NCI-H345 treated with DMSO at 0.1 percent for 48 hours (cell line): ENCODE results near the gene CDKN1A.
"Not testable (repeated sequence)": the region's sequence is repeated elsewhere in the genome, so short reads cannot be mapped to it uniquely, and the experiment has no call there.

Experiments
- DNase-seq: peaks from one replicate; lab custom pipeline; 2025; ENCODE audit not compliant: unreplicated experiment; lab: John Stamatoyannopoulos, UW

The CDKN1A gene

DNA sequence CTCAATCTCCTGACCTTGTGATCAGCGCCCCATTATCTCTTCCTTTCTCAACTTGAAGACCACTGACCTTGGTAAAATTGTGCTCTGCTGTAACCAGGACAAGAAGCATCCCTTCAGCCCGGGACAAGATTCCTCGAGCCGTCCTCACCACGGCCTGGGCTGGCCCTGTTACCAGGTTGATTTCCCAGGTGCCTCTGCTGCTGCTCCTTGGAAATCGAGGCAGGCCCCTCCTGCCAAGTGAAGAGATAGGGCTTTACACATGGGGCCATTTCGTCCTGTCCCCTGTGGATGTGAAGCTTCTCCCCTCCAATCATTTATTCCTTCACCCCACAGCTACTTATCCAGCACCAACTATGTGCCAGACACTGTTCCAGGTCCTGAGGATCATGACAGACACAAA is 40.6 kb downstream of the CDKN1A start:
- DNase-seq, result no peak

GRCh38 chr6:36720251-36721141 is 42.0 kb downstream of the CDKN1A start:
- no peak for DNase-seq

- no peak for DNase-seq
Measured at GRCh38 chr6:36721369-36722140, 43.0 kb downstream of the CDKN1A start.

DNA sequence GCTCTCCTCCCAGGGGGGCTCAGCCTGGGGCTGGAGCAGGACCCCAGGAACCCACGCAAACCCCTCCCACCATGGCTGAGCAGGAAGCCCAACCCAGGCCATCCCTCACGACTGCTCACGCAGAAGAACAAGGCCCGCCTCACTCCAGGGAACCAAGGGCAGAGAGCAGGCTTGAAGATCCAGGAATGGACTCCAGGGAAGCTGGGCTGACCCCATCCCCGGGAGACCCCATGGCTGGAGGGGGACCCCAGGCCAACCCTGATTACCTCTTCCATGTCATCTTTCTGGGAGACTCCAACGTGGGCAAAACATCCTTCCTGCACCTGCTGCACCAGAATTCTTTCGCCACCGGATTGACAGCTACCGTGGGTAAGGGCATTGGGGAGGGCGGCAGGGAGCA is 43.9 kb downstream of the CDKN1A start:
- DNase-seq, result no peak

- no peak for DNase-seq
Measured at GRCh38 chr6:36722879-36723278, 44.4 kb downstream of the CDKN1A start.

- DNase-seq, result not testable (repeated sequence)
Measured at GRCh38 chr6:36723992-36724391, 45.5 kb downstream of the CDKN1A start.

GRCh38 chr6:36724514-36725390 is 46.2 kb downstream of the CDKN1A start:
- peak; percentile 25 for DNase-seq

DNA sequence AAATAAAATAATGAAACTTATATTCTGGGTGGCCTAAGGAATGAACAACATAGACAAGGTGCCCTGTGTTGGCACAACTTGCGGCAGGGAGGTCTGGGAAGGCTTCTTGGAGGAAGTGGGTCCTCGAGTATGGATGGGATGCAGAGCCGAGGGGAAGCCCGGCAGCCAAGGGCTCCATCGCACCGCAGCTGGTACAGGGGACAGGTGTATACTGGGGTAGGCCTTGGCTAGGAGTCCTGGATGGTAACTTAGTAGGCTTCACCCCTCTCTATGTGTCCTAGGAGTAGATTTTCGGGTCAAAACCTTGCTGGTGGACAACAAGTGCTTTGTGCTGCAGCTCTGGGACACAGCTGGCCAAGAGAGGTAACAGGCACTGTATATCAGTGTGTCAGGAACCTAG is 47.1 kb downstream of the CDKN1A start:
- no peak for DNase-seq

GRCh38 chr6:36727505-36728021 is 49.0 kb downstream of the CDKN1A start:
- no peak for DNase-seq

DNA sequence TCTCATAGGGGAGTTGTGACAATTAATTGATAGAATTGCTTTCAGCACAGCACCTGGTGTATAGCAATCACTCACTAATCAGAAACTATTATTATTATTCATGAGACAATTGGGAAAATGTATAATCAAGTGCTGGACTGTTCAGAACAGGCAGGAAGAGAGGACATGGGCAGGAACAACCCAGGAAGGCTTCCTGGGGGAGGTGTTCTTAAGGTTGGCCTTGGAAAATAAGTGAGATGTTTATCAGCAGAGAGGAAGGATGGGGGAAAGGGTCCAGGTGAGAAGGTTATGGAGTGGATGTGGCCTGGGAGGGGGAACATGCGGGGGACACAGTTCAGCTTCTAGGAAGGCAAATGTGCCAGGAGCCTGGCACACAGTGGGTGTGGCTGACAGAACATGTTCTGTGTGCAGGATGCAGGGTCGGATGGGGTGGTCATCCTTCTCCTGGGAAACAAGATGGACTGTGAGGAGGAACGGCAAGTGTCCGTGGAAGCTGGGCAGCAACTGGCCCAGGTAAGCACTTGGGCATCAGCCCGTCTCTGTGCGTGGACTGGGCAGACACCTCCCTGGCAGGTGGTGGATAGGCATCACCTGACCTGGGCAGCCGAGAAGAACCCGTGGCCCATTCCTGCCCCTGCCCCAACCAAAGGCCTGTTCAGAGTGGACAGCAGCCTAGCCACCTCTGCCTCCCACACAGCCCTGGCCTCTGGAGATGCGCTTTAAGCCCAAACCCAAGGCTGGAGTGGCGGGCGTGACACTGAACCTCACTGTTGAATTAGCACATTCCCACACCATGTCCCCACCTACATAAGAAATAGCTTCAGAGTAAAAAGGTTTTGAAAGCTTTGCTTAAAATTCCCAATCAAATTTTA is 50.0 kb downstream of the CDKN1A start:
- DNase-seq, result no peak

DNA sequence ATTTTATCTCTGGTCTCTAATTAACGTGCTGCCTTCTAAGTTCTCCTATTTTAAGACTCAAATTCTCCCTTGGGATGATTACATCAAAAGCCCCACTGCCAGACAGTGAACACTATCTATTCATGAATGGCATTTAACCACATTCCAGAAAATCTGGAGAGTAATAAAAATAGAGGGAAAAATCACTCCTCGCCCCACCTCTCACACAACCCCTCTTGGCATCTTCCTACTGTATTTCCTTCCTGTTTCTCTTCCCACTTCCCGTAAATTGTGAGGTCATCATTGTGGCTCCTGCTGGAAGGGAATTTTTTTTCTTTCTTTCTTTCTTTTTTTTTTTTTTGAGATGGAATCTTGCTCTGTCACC is 50.6 kb downstream of the CDKN1A start:
- no peak for DNase-seq

DNA sequence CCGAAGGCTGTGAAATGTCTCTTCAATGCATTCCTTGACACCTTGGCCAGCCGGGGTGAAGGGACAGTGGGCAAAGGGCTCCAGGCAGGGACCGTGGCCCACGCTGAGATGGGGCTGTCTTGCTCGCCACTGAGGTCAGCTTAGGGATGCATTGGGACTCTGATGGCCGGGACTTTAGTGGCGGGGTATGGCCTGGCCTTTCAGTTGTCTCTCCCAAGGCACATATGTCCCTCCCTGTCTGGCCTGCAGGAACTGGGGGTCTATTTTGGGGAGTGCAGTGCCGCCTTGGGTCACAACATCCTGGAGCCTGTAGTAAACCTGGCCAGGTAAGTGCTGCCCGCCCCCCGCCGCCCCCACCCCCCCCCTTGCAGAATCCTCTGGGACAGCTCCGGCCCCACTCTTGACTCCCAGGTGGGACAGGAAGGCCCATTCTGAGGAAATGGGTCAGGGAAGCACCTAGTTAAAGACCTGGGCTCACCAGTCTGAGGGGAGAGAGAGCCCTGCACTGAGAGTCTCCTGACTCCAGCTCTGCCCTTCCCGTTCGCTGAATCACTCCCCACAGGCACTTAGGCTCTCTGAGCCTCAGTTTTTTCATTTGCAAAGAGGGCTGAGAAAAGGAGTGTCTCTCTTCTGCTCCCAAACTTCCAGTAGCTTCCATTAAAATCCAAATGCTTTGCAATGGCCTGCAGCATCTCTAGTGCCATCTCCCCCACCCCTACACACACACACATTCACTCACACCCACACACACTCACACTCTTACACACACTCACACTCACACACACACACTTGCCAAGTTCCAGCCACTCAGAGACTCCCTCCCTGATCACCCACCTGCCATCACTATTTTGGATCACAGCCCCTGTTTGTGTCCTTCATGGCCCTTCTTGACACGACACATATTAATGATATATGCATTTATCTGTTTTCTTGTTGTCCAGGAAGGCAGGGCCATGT is 52.2 kb downstream of the CDKN1A start:
- no peak for DNase-seq

DNA sequence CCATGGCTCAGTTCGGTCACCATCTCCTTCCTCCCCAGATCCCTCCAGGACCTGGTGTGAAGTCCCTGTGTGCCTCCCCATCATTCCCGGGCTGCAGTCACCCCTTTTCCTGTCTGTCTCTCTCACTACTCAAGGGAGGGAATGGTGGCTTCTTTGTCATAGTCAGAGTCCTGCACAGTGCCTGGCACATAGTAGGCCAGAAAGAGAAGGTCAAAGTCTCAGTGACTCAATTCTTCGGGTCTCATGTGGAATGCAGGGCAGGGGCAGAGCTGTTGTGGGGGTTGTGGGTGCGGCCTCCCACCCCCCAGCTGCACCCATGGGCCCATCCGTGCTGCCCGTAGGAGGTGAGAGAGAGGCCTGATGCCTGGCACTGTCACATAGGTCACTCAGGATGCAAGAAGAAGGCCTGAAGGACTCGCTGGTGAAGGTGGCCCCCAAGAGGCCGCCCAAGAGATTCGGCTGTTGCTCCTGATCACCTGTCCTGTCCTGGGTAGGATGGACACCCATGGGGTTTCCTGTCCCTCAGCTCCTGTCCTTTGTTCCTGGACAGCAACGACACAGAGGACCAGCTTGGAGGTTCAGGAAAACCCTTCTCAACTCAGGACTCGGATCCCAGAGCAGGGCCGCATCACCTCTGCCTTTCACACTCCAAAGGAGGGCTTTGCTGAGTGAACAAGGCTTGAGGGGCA is 53.3 kb downstream of the CDKN1A start:
- DNase-seq, result no peak

DNA sequence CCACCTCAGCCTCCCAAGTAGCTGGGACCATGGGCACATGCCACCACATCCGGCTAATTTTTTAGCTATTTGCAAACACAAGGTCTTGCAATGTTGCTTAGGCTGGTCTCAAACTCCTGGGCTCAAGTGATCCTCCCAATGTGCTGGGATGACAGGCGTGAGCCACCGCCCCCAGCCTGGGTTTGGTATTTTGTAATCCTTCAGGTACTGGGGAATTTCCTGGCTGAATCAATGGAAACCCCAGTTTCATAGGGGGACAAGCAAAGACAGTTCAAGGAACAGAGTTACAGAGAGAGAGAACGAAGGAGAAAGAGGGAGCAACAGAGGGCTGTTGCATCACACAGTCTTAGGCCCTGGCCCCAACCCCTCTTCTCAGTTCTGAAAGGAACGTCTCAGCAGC is 54.8 kb downstream of the CDKN1A start:
- DNase-seq, result no peak

GRCh38 chr6:36734486-36735060 is 56.1 kb downstream of the CDKN1A start:
- no peak for DNase-seq

DNA sequence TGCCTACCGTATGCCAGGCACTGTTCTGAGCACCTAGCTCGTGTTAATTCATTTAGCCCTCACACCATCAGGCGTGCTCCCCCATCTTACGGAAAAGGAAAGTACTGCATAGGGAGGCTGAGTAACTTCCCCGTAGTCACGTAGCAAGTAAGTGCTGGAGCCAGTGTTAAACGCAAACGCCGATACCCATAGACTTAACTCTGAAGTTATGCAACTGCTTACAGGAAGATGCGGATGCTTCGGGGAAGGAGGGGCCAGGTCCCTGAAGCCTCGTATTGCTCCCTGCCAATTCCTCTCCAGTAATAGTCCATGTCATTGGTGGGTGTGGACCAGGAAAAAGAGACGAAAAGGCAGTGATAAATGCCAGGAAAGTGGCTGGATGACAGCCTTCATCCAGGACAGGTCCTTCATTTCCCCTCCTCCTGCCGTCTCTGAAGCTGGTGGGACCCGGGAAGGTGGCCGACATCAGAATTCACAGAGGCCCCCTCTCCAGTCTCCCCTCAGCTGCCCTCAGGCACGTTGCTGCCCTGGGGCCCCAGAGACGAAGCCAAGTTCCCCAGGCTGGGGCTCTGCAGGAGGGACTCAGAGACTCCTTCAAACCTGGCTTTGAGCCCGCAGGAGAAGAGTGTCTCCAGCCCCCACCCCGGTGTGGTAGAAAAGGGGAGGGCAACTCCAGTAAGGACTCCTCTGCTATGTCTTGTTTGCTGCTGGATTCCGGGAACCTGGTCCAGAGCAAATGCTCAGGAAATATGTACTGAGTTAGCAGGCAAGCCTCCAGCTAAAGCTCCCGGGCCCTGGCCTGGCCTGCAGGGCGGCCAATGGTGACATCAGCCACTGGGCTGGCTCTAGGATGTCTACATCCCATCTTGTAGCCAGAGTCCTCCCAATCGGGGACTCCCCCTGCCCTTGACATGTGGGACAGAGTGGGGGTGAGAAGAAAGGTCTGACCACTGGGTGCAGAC is 56.9 kb downstream of the CDKN1A start:
- DNase-seq, result no peak
